ENCODE results near the gene CASP1.

Gene CASP1

DNA sequence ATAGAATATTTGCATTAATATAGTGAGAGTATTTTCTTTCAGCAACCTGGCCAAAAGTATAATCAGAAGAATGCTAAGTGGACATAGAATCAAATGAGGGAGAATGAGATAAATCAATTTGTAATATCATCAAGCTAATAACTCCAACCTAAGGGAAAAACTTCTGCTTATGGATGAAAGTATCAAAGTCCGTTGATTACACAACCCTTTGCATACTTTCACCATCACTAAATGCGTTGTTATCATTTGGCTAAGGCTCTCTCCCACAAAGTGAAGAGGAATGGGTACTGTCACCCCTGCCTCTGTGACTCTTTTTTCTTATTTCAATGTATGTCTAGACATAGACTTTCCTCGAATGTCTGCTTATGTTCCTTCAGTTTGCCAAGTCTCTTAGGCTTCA, 50.1 kb downstream of the CASP1 start:
- no peak for DNase-seq
- TF ChIP-seq GATA1 (IDR thresholded peaks at IDR 0.05; ENCODE audit: low read depth, low read length) (no peak), POLR2A (IDR thresholded peaks at IDR 0.05; ENCODE audit: low read length) (no peak)

DNA sequence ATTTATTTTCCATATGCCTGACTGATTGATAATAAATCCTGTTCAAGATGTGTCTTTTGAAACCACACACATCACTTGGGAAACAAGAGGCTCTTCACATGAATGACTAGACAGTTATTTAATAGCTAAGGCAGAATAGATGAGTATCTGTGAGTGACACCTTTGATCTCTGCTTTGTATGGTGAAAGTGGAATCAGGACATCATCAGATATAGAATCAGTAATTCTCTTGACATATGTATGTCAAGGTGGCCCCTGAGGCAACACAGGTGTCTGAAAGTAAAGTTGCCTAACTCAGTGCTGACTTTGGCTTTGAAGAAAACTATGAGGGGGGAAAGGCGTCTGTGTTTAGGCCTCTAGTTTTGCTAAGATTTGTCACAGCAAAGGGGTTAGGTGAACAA, 55.1 kb downstream of the CASP1 start:
- no peak for DNase-seq
- TF ChIP-seq GATA1 (IDR thresholded peaks at IDR 0.05; ENCODE audit: low read depth, low read length) (no peak), POLR2A (IDR thresholded peaks at IDR 0.05; ENCODE audit: low read length) (no peak)
